GM12878 (cell line): Measurements from ENCODE around the gene PPOX. TPM values are rescaled to one million over a fixed set of nuclear protein-coding genes. Genes with fewer than 3 reads are reported as not detected.
A peak's percentile ranks its signal among the peaks of the same experiment; 100 is the strongest.

Experiments used
- CREB1 ChIP-seq: IDR thresholded peaks from 2 replicates; pipeline ENCODE4 v1.6.1; 2012; ENCODE audit warnings: low read depth, mild to moderate bottlenecking, inconsistent platforms
- E2F8 ChIP-seq: fragments of 450-650 bp; IDR thresholded peaks from 2 replicates; pipeline ENCODE4 v1.6.1; 2018; ENCODE audit warnings: mild to moderate bottlenecking, low read depth, moderate library complexity; ENCODE audit not compliant: partially characterized antibody
- EED ChIP-seq: sonication (generic); IDR thresholded peaks from 2 replicates; pipeline ENCODE4 v1.6.1; 2016; ENCODE audit warnings: antibody characterized with exemption, low read depth
- EGR1 ChIP-seq, 2 experiments: IDR thresholded peaks; 1 replicate in 1 of 2; 2 replicates in 1 of 2; pipeline ENCODE4 v1.6.1; 2011 to 2012; ENCODE audit warnings: low read depth in 2 of 2, low read length in 2 of 2, borderline replicate concordance in 1 of 2, mild to moderate bottlenecking in 1 of 2, moderate library complexity in 1 of 2
- FOXK2 ChIP-seq: fragments of 450-650 bp; IDR thresholded peaks from 2 replicates; pipeline ENCODE4 v1.6.1; 2017; ENCODE audit warnings: mild to moderate bottlenecking, moderate library complexity
- HDGF ChIP-seq: fragments of 450-650 bp; IDR thresholded peaks from 2 replicates; pipeline ENCODE4 v1.6.1; 2016; ENCODE audit warnings: antibody characterized with exemption
- HSF1 ChIP-seq: fragments of 150-350 bp; IDR thresholded peaks from 2 replicates; pipeline ENCODE4 v1.6.1; 2014; ENCODE audit warnings: mild to moderate bottlenecking, low read depth, low read length
- IKZF2 ChIP-seq, 2 experiments: fragments of 450-650 bp; IDR thresholded peaks; 2 replicates each; pipeline ENCODE4 v1.6.1; 2017; ENCODE audit warnings: mild to moderate bottlenecking in 2 of 2, moderate library complexity in 2 of 2
- NBN ChIP-seq: fragments of 450-650 bp; IDR thresholded peaks from 2 replicates; pipeline ENCODE4 v1.6.1; 2016
- POLR2AphosphoS2 ChIP-seq: IDR thresholded peaks from 2 replicates; pipeline ENCODE4 v1.6.1; 2011; ENCODE audit warnings: low read depth, mild to moderate bottlenecking, low read length, improper control_type of control experiment, moderate library complexity
- POU2F2 ChIP-seq: IDR thresholded peaks from 3 replicates; pipeline ENCODE4 v1.6.1; 2011; ENCODE audit warnings: low read depth, mild to moderate bottlenecking, low read length, borderline replicate concordance
- SIN3A ChIP-seq: IDR thresholded peaks from 2 replicates; pipeline ENCODE4 v1.6.1; 2012; ENCODE audit warnings: low read depth, low read length, improper control_type of control experiment
- SMAD5 ChIP-seq: IDR thresholded peaks from 2 replicates; pipeline ENCODE4 v1.6.1; 2016; ENCODE audit warnings: antibody characterized with exemption, low read depth
- polyA plus RNA-seq, 11 experiments: library from polyadenylated mRNA; depleted of rRNA in 4 of 11; unstranded in 6 of 11; stranded (reverse) in 5 of 11; fragments of >200 nt; fragmentation: Nextera tagmentation in 4 of 11; fragmentation: Illumina TruSeq in 1 of 11; extraction: Ambion mirVana in 4 of 11; extraction: Trizol in 1 of 11; gene quantifications; 1 replicate in 1 of 11; 2 replicates in 10 of 11; pipeline versions ENCODE4 v1.2.1 to v1.2.3, GENCODE V29; 2011 to 2016; ENCODE audit warnings: inconsistent platforms in 2 of 11, missing spikeins in 2 of 11, low read depth in 1 of 11
- total RNA-seq, 4 experiments: library from RNA; depleted of rRNA in 3 of 4; stranded (reverse); fragments of >200 nt in 3 of 4; fragmentation: Illumina TruSeq in 1 of 4; extraction: Trizol in 1 of 4; gene quantifications; 2 replicates each; pipeline versions ENCODE4 v1.2.1 to v1.2.3, GENCODE V29; 2013 to 2021
- TF ChIP-seq, protein P1 (sequence below): fragments of 450-650 bp; IDR thresholded peaks from 2 replicates; pipeline ENCODE4 v1.6.1; 2017; ENCODE audit warnings: mild to moderate bottlenecking, moderate library complexity
- TF ChIP-seq, protein P2 (sequence below): fragments of 450-650 bp; IDR thresholded peaks from 2 replicates; pipeline ENCODE4 v1.6.1; 2017; ENCODE audit warnings: mild to moderate bottlenecking, low read depth, inconsistent platforms; ENCODE audit not compliant: poor library complexity, severe bottlenecking
- TF ChIP-seq, protein P3 (sequence below): IDR thresholded peaks from 2 replicates; pipeline ENCODE4 v1.6.1; 2011; ENCODE audit warnings: low read depth, mild to moderate bottlenecking, low read length, moderate library complexity, borderline replicate concordance; ENCODE audit errors: extremely low read depth

The PPOX gene
- total and polyA plus RNA-seq, 10 of the 15 experiments (the other 5 are each of a cell fraction or from before 2014, with no cell fraction given) = 8.9 to 31.5 (median 20.3) TPM

GRCh38 chr1:161153682-161154337, 12.4 kb upstream of the PPOX start, which contains the start of gene UFC1 (continued):
- TF ChIP-seq HSF1 = no peak
- TF ChIP-seq NBN = peak; percentile 90
- TF ChIP-seq, protein P1, sequence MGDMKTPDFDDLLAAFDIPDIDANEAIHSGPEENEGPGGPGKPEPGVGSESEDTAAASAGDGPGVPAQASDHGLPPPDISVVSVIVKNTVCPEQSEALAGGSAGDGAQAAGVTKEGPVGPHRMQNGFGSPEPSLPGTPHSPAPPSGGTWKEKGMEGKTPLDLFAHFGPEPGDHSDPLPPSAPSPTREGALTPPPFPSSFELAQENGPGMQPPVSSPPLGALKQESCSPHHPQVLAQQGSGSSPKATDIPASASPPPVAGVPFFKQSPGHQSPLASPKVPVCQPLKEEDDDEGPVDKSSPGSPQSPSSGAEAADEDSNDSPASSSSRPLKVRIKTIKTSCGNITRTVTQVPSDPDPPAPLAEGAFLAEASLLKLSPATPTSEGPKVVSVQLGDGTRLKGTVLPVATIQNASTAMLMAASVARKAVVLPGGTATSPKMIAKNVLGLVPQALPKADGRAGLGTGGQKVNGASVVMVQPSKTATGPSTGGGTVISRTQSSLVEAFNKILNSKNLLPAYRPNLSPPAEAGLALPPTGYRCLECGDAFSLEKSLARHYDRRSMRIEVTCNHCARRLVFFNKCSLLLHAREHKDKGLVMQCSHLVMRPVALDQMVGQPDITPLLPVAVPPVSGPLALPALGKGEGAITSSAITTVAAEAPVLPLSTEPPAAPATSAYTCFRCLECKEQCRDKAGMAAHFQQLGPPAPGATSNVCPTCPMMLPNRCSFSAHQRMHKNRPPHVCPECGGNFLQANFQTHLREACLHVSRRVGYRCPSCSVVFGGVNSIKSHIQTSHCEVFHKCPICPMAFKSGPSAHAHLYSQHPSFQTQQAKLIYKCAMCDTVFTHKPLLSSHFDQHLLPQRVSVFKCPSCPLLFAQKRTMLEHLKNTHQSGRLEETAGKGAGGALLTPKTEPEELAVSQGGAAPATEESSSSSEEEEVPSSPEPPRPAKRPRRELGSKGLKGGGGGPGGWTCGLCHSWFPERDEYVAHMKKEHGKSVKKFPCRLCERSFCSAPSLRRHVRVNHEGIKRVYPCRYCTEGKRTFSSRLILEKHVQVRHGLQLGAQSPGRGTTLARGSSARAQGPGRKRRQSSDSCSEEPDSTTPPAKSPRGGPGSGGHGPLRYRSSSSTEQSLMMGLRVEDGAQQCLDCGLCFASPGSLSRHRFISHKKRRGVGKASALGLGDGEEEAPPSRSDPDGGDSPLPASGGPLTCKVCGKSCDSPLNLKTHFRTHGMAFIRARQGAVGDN = peak; percentile 43; the same call in 1 of the 2 replicates
- peak; percentile 92 for TF ChIP-seq E2F8
- TF ChIP-seq SMAD5 = peak; percentile 71; the same call in 1 of the 2 replicates
- TF ChIP-seq IKZF2 (IDR thresholded peaks at IDR 0.05) = 0 out of 4 replicates have a peak, but pooled peaks of 1 of the 2 experiments have one; percentile 10
- peak; percentile 71; the same call in 2 of the 3 replicates for TF ChIP-seq POU2F2
- TF ChIP-seq FOXK2 = peak; percentile 55
- no peak for TF ChIP-seq HDGF
- TF ChIP-seq, protein P2, sequence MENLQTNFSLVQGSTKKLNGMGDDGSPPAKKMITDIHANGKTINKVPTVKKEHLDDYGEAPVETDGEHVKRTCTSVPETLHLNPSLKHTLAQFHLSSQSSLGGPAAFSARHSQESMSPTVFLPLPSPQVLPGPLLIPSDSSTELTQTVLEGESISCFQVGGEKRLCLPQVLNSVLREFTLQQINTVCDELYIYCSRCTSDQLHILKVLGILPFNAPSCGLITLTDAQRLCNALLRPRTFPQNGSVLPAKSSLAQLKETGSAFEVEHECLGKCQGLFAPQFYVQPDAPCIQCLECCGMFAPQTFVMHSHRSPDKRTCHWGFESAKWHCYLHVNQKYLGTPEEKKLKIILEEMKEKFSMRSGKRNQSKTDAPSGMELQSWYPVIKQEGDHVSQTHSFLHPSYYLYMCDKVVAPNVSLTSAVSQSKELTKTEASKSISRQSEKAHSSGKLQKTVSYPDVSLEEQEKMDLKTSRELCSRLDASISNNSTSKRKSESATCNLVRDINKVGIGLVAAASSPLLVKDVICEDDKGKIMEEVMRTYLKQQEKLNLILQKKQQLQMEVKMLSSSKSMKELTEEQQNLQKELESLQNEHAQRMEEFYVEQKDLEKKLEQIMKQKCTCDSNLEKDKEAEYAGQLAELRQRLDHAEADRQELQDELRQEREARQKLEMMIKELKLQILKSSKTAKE = peak; percentile 42
- peak; percentile 87 for TF ChIP-seq SIN3A
- TF ChIP-seq CREB1 = peak; percentile 71; the same call in 1 of the 2 replicates
- TF ChIP-seq POLR2AphosphoS2 = peak; percentile 78; the same call in 1 of the 2 replicates
- TF ChIP-seq EED = no peak
- TF ChIP-seq, protein P3, sequence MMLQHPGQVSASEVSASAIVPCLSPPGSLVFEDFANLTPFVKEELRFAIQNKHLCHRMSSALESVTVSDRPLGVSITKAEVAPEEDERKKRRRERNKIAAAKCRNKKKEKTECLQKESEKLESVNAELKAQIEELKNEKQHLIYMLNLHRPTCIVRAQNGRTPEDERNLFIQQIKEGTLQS = no peak
- TF ChIP-seq EGR1 (IDR thresholded peaks at IDR 0.05; ENCODE audit: borderline replicate concordance in 1 of 2, low read depth in 2 of 2, low read length in 2 of 2) = no peak
